HG02970 (cell line): ENCODE measurements around the gene C1QTNF5.
"Not testable (repeated sequence)": the region's sequence is repeated elsewhere in the genome, so short reads cannot be mapped to it uniquely, and the experiment has no call there.

Experiments used
- ATAC-seq: cut with Tn5 transposase; IDR thresholded peaks from one replicate; pipeline ENCODE4 v1.9.1; 2021; ENCODE audit warnings: mild to moderate bottlenecking, moderate library complexity, moderate number of reproducible peaks; ENCODE audit not compliant: unreplicated experiment, low FRiP score

Gene C1QTNF5, protein sequence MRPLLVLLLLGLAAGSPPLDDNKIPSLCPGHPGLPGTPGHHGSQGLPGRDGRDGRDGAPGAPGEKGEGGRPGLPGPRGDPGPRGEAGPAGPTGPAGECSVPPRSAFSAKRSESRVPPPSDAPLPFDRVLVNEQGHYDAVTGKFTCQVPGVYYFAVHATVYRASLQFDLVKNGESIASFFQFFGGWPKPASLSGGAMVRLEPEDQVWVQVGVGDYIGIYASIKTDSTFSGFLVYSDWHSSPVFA

DNA sequence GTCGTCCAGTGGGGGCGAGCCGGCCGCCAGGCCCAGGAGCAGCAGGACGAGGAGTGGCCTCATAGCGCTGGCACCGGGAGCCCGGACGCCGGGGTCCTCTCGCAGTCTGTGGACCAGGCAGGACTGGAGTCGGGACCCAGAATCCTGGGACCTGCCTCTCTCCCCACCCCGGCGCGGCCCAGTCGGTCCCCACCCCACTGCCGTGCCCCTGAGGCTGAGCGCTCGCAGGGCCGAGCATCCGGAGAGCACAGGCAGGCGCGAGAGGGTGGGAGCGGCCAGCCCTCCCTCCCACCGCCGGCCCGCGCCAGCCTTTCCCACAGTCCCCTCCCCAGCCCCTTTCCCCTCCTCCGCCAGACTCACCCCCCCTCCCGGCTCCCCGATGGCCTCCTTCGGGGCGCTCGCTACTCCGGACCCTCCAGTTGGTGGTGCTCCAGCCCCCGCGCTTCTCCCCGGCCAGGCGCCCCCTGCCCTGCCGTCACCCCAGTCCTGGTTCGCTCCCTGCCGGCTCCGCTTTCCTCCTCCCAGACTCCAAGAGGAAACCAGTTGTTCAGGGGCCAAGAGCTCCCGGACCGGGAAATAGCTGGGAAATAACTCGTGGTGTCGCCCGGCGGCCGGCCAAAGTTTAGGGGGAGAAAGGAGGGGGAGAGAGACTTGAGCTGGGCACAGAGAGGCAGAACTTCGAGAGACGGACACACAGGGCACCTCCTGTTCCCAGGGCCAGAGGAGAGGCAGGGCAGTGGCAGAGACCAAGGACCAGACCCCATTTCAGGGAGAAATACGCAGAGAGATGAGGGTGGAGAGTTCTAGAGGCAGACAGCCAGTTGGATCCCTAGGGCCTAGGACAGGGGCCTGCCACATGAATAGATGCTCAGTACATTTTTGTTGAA lies at the start of gene C1QTNF5:
Gene C1QTNF5, minus strand, starts transcription at position 549 of the 887 bp plus-strand sequence. Its CDS starts 486 bp downstream, at position 63.
- no peak for ATAC-seq

GRCh38 chr11:119389611-119390254 lies 49.0 kb upstream of the C1QTNF5 start:
- no peak for ATAC-seq

DNA sequence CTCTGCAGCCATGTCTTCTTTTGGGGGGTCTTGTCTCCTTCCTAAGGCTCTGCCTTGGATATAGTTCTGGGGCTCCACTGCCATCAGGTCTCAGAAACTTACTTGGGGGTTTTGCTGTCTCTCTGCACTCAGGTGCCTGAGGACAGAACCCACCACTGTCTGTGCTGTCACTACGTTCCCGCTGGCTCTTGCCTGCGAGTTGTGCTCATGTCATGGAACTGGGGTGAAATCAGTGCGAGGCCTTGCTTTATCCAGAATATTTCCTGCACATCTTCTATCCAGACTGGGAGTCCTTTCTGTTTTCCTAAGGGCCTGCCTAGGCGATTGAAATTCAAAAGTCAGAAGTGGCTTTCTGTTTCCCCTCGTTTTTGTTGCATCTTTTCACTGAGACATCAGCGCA lies 47.4 kb upstream of the C1QTNF5 start:
- ATAC-seq = no peak

GRCh38 chr11:119384332-119384731 lies 43.6 kb upstream of the C1QTNF5 start:
- ATAC-seq = no peak

- not testable (repeated sequence) for ATAC-seq
Observed at GRCh38 chr11:119382513-119382912, 41.8 kb upstream of the C1QTNF5 start.

GRCh38 chr11:119382101-119382500 lies 41.4 kb upstream of the C1QTNF5 start:
- ATAC-seq = no peak

- ATAC-seq = peak; percentile 83
Observed at GRCh38 chr11:119381181-119381988, 40.7 kb upstream of the C1QTNF5 start, which contains the start of gene USP2. TSS of gene USP2 (minus strand) at chr11:119381690. CDS start at chr11:119373480, 8,210 bp downstream.

DNA sequence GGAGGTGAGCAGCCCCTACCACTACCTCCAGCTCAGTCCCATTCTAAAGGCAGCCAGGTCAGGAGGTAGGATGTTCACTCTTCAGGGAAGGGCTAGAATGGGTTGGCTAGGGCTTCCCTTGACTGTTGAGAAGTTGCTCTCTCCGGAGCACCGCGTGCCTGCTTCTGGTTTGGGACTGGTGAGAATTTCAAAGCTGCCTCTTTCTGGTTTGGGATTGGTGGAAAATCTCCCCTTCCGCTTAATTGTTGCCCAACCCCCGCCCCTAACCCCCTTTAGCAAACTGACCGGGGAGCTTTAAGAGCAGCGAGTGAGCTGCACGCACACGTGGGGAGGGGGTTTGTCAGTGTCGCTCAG lies 40.1 kb upstream of the C1QTNF5 start:
- ATAC-seq = no peak

DNA sequence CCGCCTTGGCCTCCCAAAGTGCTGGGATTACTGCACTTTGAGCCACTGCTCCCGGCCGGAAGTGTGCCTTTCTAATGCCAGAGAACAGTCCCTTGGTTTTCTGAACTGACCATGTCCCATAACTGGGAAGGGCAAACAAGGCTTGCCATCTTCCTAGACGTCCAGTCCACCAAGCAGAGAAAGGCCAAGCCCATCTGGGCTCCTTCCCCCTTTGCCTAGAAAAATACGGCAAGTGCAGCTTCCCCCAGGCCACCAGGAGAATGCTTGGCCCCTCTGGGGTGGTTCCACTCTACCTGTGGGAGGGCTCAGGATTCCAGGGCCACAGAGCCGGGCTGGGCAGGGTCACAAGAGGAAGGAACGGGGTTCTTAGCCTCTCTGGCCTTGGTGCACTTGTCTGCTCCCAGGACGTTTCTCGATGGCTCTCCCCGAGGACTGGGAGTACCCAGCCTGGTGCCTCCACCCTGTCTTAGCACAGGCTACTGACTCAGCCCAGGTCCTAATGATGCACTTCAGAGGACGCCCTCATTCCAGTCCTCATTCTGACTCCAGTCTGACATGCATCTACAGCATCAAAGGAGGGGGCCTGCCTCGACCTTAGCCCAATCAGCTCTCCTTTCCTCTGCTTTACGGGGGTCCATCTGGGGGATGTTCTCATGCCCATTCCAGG lies 39.6 kb upstream of the C1QTNF5 start:
- no peak for ATAC-seq

DNA sequence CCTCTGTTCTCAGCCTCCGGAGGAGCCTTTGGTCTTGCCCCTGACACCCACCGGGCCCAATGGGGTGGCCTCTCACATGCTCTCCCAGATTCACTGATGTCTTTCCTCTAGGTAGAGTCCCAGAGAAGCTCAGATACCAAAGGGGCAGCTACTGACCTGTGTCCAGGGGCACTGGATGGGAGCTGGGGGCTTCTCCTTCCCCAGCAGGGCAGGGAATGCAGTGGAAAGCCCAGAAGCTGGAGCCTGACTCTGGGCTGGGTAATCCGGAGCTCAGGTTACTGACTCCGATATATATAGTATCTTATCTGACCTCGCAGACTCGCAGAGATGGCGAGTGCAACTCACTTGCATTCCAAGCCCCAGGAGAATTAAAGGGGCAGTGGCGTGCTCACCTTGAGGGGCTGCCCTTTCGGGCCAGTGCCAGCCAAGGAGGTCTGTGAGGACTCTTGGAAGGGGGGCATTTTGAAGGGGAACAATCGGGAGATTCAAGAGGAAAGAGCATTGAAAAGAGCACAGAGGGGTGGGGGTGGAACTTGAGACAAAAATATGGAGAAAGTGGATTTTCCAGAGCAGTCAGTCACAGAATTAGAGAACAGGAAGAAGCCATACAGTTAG lies 38.3 kb upstream of the C1QTNF5 start:
- no peak for ATAC-seq

DNA sequence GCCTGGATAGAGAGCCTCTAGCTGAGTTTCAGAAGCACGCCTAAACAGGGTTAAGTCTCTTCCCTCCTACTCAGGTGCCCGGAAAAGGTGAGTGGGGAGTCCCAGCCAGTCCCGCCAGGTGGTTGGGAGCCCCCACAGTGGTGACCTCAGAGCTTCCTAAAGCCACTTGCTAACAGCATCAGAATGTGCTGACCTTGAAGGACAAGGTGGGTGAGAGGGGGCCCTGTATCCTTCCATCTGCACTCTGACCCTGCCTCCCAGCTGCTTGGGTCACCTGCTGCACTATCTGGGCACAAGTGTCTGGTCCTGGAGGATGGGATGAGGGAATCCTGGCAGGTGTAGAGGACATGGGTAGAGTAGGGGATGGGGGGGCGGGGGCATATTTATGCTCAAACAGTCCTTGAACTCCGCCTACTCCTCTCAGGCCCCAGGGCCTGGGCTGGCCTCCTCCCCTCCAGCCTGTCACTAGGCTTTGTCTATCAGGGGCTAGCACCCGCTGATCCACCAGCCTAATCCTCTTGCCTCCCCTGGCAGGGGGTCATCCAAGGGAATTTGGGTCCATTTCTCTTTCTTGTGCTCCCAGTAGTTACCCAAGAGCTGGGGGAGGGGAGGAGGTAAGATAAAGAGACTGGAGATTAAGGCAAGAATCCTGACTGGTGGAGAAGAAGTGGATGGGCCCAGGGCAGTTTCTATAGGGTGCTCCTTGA lies 37.4 kb upstream of the C1QTNF5 start:
- no peak for ATAC-seq

- no peak for ATAC-seq
Observed at GRCh38 chr11:119377112-119377901, 36.6 kb upstream of the C1QTNF5 start.

DNA sequence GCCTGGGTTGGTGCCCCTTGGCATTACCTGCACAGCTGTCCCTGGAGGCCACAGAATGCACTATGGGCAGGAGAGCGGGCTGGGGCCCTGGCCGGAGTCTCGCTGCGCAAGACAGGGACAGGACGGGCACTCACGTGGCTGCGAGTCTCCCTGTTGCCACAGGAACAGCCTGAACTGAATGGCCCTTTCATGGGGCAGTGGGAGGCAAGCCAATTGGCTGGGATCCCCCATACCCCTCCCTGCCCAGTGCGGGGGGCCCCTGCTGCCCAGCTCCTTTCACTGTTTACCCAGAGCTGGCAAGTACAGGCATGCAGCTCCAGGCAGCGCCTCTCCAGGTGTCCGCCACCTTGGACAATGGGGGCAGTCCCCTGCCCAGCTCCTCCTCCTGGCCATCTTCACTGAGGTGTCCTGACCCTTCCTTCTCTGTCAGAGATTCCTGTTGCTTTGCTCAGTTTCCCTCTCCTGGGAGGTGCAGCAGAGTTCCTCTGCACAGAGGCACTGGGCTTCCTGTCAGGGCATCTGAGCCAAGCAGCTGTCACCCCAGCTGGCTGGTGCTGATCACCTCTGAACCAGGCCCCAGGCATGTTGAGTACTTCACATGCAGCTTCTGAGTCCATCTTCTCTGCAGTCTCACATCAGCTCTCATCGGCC lies 35.6 kb upstream of the C1QTNF5 start:
- ATAC-seq = no peak

GRCh38 chr11:119375337-119376196 lies 34.9 kb upstream of the C1QTNF5 start:
- no peak for ATAC-seq

- no peak for ATAC-seq
Observed at GRCh38 chr11:119374632-119375336, 34.1 kb upstream of the C1QTNF5 start.
